Activated CD8-positive, alpha-beta T cell treated with anti-CD3 and anti-CD28 coated beads for 36 hours (primary cell): ENCODE data around the gene PIK3C2A. TPM values are rescaled to one million over a fixed set of nuclear protein-coding genes. Genes with fewer than 3 reads are reported as not detected.
A peak's percentile ranks its signal among the peaks of the same experiment; 100 is the strongest.

Experiments used
- ATAC-seq: fragments of 200-7000 bp; cut with Tn5 transposase; one replicate; pipeline ENCODE4 v1.10.0; 2021; ENCODE audit warnings: mild to moderate bottlenecking, moderate library complexity
- CTCF ChIA-PET: fragments of 350-600 bp; sonication (Branson Sonifier 250); formaldehyde crosslinking; loops from one replicate; lab custom pipeline; 2021; ENCODE audit warnings: antibody characterized with exemption; lab: Charles Lee
- POLR2A ChIA-PET: fragments of 350-600 bp; sonication (Branson Sonifier 250); formaldehyde crosslinking; loops from one replicate; lab custom pipeline; 2021; ENCODE audit warnings: antibody characterized with exemption; lab: Charles Lee
- DNase-seq: peaks from one replicate; pipeline ENCODE4 v3.0.0-alpha.2; 2020
- H3K27ac Mint-ChIP-seq: one replicate; pipeline ENCODE4 v1.8.0; 2021; ENCODE audit warnings: mild to moderate bottlenecking, mixed read lengths
- H3K27me3 Mint-ChIP-seq: one replicate; pipeline ENCODE4 v1.8.0; 2021; ENCODE audit warnings: mixed read lengths
- H3K36me3 Mint-ChIP-seq: one replicate; pipeline ENCODE4 v1.8.0; 2021; ENCODE audit warnings: low read depth, mixed read lengths
- H3K4me1 Mint-ChIP-seq: one replicate; pipeline ENCODE4 v1.8.0; 2021; ENCODE audit warnings: low read depth, mixed read lengths
- H3K4me3 Mint-ChIP-seq: one replicate; pipeline ENCODE4 v1.8.0; 2021; ENCODE audit warnings: mild to moderate bottlenecking, moderate library complexity, mixed read lengths
- H3K9me3 Mint-ChIP-seq: one replicate; pipeline ENCODE4 v1.8.0; 2021; ENCODE audit warnings: mixed read lengths
- intact Hi-C: fragments of 100-400 bp; cut with micrococcal nuclease; formaldehyde crosslinking; loops from one replicate; pipeline ENCODE4 v1.10.0; 2022
- total RNA-seq, 2 experiments: library from RNA; stranded (reverse); gene quantifications; one replicate each; pipeline ENCODE4 v1.2.3, GENCODE V29; 2021
- TF ChIP-seq, protein P1 (sequence below): fragments of 200-600 bp; IDR thresholded peaks from one replicate; pipeline ENCODE4 v1.8.0; 2022; ENCODE audit warnings: antibody characterized with exemption, mild to moderate bottlenecking

Gene PIK3C2A
- total RNA-seq, 2 experiments from 2014 or later = 24.1 to 29.3 TPM

DNA sequence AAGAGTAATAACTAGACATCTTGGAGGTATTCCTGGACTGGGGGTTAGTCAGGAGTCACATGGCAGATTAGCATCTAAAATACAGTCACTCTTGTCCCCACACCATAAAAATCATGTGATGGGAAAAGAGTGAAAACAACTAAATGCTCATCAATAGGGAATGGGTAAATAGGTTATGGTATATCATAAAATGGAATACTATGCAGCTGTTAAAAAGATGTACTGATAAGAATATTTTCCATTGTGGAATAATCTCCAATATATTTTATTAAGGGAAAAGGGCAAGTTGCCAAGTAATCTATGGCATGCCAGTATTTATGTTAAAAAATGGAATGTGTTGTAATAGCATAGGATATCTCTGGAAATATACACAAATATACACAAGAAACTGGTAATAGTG, 6.6 kb upstream of the PIK3C2A start:
- POLR2A ChIA-PET = interaction anchor here (0.5 kb wide), 1 partner anchor 728 kb away, joined by 3 read pairs; no protein-coding TSS in a partner anchor
- H3K4me1 Mint-ChIP-seq = peaks cover 10% of the 10 kb centered on the region
- no peak overlapping the region for H3K27ac Mint-ChIP-seq
- TF ChIP-seq, protein P1, sequence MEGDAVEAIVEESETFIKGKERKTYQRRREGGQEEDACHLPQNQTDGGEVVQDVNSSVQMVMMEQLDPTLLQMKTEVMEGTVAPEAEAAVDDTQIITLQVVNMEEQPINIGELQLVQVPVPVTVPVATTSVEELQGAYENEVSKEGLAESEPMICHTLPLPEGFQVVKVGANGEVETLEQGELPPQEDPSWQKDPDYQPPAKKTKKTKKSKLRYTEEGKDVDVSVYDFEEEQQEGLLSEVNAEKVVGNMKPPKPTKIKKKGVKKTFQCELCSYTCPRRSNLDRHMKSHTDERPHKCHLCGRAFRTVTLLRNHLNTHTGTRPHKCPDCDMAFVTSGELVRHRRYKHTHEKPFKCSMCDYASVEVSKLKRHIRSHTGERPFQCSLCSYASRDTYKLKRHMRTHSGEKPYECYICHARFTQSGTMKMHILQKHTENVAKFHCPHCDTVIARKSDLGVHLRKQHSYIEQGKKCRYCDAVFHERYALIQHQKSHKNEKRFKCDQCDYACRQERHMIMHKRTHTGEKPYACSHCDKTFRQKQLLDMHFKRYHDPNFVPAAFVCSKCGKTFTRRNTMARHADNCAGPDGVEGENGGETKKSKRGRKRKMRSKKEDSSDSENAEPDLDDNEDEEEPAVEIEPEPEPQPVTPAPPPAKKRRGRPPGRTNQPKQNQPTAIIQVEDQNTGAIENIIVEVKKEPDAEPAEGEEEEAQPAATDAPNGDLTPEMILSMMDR = no peak
- H3K27me3 Mint-ChIP-seq = no peaks in the 10 kb centered on the region
- H3K36me3 Mint-ChIP-seq = peaks cover 13% of the 10 kb centered on the region
- CTCF ChIA-PET = interaction anchor here (1.2 kb wide), 1 partner anchor 16 kb away, joined by 3 read pairs; no protein-coding TSS in a partner anchor
- intact Hi-C loops = no loop called here
- DNase-seq (no peak), ATAC-seq (no peak)
- H3K4me3 Mint-ChIP-seq = no peak overlapping the region
- H3K9me3 Mint-ChIP-seq = peaks cover 6% of the 10 kb centered on the region

DNA sequence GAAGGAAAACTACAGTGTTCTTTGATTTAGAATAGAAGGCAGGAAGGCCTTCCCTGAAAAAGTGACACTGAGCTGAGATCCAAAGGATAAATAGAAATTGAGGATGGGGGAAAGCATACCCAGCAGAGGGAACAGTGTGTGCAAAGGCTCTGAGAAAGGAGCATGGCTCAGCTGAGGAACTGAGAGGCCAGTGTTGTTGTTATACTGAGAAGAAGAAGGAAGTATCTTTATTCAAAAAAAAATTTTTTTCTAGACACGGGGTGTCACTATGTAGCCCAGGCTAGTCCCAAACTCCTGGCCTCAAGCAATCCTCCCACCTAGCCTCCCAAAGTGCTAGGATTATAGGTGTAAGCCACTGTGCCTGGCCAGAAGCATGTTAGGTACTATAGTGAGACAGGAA, 3.5 kb upstream of the PIK3C2A start:
- no peak for ATAC-seq
- CTCF ChIA-PET = interaction anchor here (1.5 to 3.8 kb wide), 4 partner anchors 11 to 392 kb away, joined by 4 to 26 read pairs (median 6); no protein-coding TSS in a partner anchor

DNA sequence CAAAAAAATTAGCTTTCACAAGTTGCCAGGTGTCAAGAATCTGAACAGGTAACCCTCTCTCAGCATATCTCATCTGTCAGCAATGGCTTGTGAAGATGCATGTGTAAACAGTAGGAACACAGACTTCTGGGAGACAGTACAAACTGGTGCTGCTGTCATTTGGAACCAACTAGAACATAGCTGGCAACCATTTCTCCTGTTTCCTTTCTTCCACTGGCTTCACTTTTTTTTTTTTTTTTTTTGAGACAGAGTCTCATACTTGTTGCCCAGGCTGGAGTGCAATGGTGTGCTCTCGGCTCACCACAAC, 2.1 kb upstream of the PIK3C2A start:
- Mint-ChIP-seq H3K27ac (peak overlapping the region; percentile 98), H3K4me1 (peaks cover 29% of the 10 kb centered on the region), H3K36me3 (peaks cover 13% of the 10 kb centered on the region), H3K9me3 (peaks cover 6% of the 10 kb centered on the region), H3K4me3 (peak overlapping the region; percentile 82), H3K27me3 (no peaks in the 10 kb centered on the region)
- ATAC-seq (no peak), DNase-seq (no peak)
- ChIA-PET POLR2A (no interaction called here), CTCF (interaction anchor here (0.6 to 3.8 kb wide), 6 partner anchors 8 to 179 kb away, joined by 3 to 26 read pairs (median 4); partner anchors contain the start of gene KCNJ11)
- TF ChIP-seq, protein P1 = no peak
- intact Hi-C loops = loop anchor here (10.0 kb wide), 1 partner anchor 125 kb away; no protein-coding TSS in a partner anchor

More for the DNA sequence above, 3.5 kb upstream of the PIK3C2A start:
- Mint-ChIP-seq H3K9me3 (peaks cover 6% of the 10 kb centered on the region), H3K27ac (no peak overlapping the region), H3K4me3 (no peak overlapping the region), H3K4me1 (peaks cover 26% of the 10 kb centered on the region), H3K36me3 (peaks cover 13% of the 10 kb centered on the region), H3K27me3 (no peaks in the 10 kb centered on the region)
- intact Hi-C loops = no loop called here
- POLR2A ChIA-PET = interaction anchor here (1.6 kb wide), 1 partner anchor 142 kb away, joined by 3 read pairs; no protein-coding TSS in a partner anchor
- TF ChIP-seq, protein P1 = no peak
- no peak for DNase-seq

DNA sequence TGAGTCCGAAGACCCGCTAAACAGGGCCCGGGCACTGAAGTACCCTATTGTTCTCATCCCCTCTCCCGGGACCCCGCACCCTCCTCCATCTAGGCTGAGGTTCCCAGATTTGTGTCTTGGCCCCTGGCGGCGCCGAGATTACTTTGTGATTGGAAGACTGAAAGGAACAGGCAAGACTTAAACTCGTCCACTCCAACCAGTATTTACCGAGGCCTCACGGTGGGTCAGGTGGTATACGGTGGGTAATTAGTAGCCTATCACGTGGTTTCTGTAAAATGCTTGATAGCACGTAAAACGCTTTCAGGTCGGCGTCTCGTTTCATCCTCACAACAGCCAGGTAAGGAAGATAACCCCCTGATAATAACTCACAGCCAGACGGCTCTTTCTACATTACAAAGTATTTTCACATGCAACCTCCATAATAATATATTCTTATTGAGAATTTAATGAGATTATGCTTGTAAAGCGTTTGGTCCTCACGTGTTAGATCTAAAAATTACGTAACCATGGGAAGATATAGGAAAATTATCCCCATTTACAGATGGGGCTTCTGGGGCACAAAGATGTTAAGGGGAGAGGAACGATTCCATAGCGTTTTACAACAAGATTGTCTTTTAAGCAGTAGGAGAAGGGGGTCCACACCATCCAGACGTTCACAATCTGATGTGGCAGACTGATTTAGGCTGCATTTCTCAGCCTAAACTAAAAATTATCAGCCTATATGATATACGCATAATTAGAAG, 642 bp upstream of the PIK3C2A start:
- intact Hi-C loops = loop anchor here (10.0 kb wide), 1 partner anchor 124 kb away; no protein-coding TSS in a partner anchor
- Mint-ChIP-seq H3K27me3 (no peaks in the 10 kb centered on the region), H3K4me3 (peak overlapping the region; percentile 82), H3K27ac (peak overlapping the region; percentile 98), H3K36me3 (peaks cover 10% of the 10 kb centered on the region), H3K9me3 (no peaks in the 10 kb centered on the region), H3K4me1 (peaks cover 39% of the 10 kb centered on the region)
- TF ChIP-seq, protein P1 = no peak
- ChIA-PET CTCF (interaction anchor here (1.0 to 1.4 kb wide), 4 partner anchors 9 to 146 kb away, joined by 3 to 8 read pairs (median 5); partner anchors contain the start of gene RPS13), POLR2A (interaction anchor here (0.5 to 2.0 kb wide), 7 partner anchors 11 to 470 kb away, joined by 3 to 12 read pairs (median 4); partner anchors contain the start of gene NUCB2)
- peak; percentile 82 for DNase-seq
- peak; percentile 72 for ATAC-seq
